GM12872 (cell line): ENCODE results near the gene ENTPD2.

Source experiments
- CTCF ChIP-seq: IDR thresholded peaks from 3 replicates; pipeline ENCODE4 v1.5.1; 2011; ENCODE audit warnings: low read depth, mild to moderate bottlenecking, low read length, moderate library complexity; ENCODE audit not compliant: insufficient read depth

Gene ENTPD2

GRCh38 chr9:137089232-137089947, 35.5 kb upstream of the ENTPD2 start:
- TF ChIP-seq CTCF = no peak

- TF ChIP-seq CTCF = no peak
These were observed 34.3 kb upstream of the ENTPD2 start for GRCh38 chr9:137088121-137088520.

GRCh38 chr9:137087409-137087925, 33.6 kb upstream of the ENTPD2 start:
- TF ChIP-seq CTCF = no peak

GRCh38 chr9:137086531-137087408, 32.9 kb upstream of the ENTPD2 start, which contains the start of gene MAN1B1:
TSS of gene MAN1B1 (plus strand) at chr9:137086985. CDS start at chr9:137087000, 15 bp downstream.
- TF ChIP-seq CTCF = no peak

- TF ChIP-seq CTCF = no peak
These were observed 32.2 kb upstream of the ENTPD2 start for GRCh38 chr9:137085920-137086530.

GRCh38 chr9:137084526-137084925, 30.7 kb upstream of the ENTPD2 start:
- TF ChIP-seq CTCF = no peak
